Measurements from ENCODE around the gene ANXA11.

ANXA11 gene

GRCh38 chr10:80174641-80175395 is 30.5 kb downstream of the ANXA11 start:
- no peaks in the 10 kb centered on the region for H3K4me1 ChIP-seq
- no peak overlapping the region for H3K27ac ChIP-seq

GRCh38 chr10:80173466-80173865 is 31.9 kb downstream of the ANXA11 start:
- Histone ChIP-seq H3K4me3 (ENCODE audit: low read depth, low read length) (no peak overlapping the region), H3K9ac (no peak overlapping the region), H3K36me3 (ENCODE audit: control insufficient read depth, insufficient read depth, low read length) (no peaks in the 10 kb centered on the region), H3K9me3 (ENCODE audit: control insufficient read depth, low read length) (no peaks in the 10 kb centered on the region), H3K27me3 (ENCODE audit: control insufficient read depth, insufficient read depth, low read length) (no peaks in the 10 kb centered on the region), H3K79me2 (peaks cover 21% of the 10 kb centered on the region), H3K4me1 (no peaks in the 10 kb centered on the region), H3K27ac (no peak overlapping the region), H3K4me2 (ENCODE audit: low read length) (no peak overlapping the region), H2AFZ (no peak overlapping the region)
- no peak for TF ChIP-seq CTCF (IDR thresholded peaks at IDR 0.05)

More at GRCh38 chr10:80174641-80175395, 30.5 kb downstream of the ANXA11 start:
- Histone ChIP-seq H3K9me3 (ENCODE audit: control insufficient read depth, low read length) (no peaks in the 10 kb centered on the region), H3K9ac (no peak overlapping the region), H3K4me3 (ENCODE audit: low read depth, low read length) (no peak overlapping the region), H3K79me2 (peaks cover 25% of the 10 kb centered on the region), H3K27me3 (ENCODE audit: control insufficient read depth, insufficient read depth, low read length) (no peaks in the 10 kb centered on the region), H3K36me3 (ENCODE audit: control insufficient read depth, insufficient read depth, low read length) (no peaks in the 10 kb centered on the region), H2AFZ (no peak overlapping the region), H3K4me2 (ENCODE audit: low read length) (no peak overlapping the region)
- TF ChIP-seq CTCF (IDR thresholded peaks at IDR 0.05): no peak

DNA sequence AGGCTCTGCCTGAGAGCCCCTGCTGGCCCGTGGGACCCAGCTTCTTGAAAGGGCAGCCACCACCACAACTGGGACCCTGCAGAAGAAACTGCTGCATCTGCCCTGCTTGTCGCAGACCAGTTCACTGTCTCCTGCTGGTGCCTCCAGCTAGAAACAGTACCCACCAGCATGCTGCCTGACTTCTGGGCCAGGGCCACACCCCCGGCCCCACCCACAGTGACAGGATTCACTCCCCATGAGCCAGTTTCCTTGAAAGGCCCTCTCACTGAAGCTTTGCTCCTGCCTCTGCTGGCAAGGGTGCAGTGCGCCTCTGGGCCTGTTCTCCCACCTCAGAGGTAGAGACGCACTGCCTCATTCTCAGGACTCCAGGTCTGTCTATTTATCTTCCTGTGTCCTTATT is 32.4 kb downstream of the ANXA11 start:
- TF ChIP-seq CTCF (IDR thresholded peaks at IDR 0.05): no peak
- no peaks in the 10 kb centered on the region for H3K27me3 ChIP-seq (ENCODE audit: control insufficient read depth, insufficient read depth, low read length)
- no peaks in the 10 kb centered on the region for H3K9me3 ChIP-seq (ENCODE audit: control insufficient read depth, low read length)
- H3K36me3 ChIP-seq (ENCODE audit: control insufficient read depth, insufficient read depth, low read length): no peaks in the 10 kb centered on the region
- H3K4me2 ChIP-seq (ENCODE audit: low read length): no peak overlapping the region
- no peak overlapping the region for H3K4me3 ChIP-seq (ENCODE audit: low read depth, low read length)
- H3K79me2 ChIP-seq: peaks cover 16% of the 10 kb centered on the region
- no peaks in the 10 kb centered on the region for H3K4me1 ChIP-seq
- H3K9ac ChIP-seq: no peak overlapping the region
- no peak overlapping the region for H3K27ac ChIP-seq
- H2AFZ ChIP-seq: no peak overlapping the region

GRCh38 chr10:80171248-80171660 is 34.1 kb downstream of the ANXA11 start:
- Histone ChIP-seq H3K27me3 (ENCODE audit: control insufficient read depth, insufficient read depth, low read length) (no peaks in the 10 kb centered on the region), H3K27ac (no peak overlapping the region), H3K36me3 (ENCODE audit: control insufficient read depth, insufficient read depth, low read length) (no peaks in the 10 kb centered on the region), H3K4me2 (ENCODE audit: low read length) (no peak overlapping the region), H3K4me3 (ENCODE audit: low read depth, low read length) (no peak overlapping the region), H3K79me2 (peaks cover 12% of the 10 kb centered on the region), H3K4me1 (no peaks in the 10 kb centered on the region), H2AFZ (no peak overlapping the region), H3K9ac (no peak overlapping the region), H3K9me3 (ENCODE audit: control insufficient read depth, low read length) (no peaks in the 10 kb centered on the region)
- TF ChIP-seq CTCF (IDR thresholded peaks at IDR 0.05): no peak

- Histone ChIP-seq H3K27me3 (ENCODE audit: control insufficient read depth, insufficient read depth, low read length) (no peaks in the 10 kb centered on the region), H3K9me3 (ENCODE audit: control insufficient read depth, low read length) (no peaks in the 10 kb centered on the region), H3K79me2 (peaks cover 12% of the 10 kb centered on the region), H2AFZ (no peak overlapping the region), H3K9ac (no peak overlapping the region), H3K4me3 (ENCODE audit: low read depth, low read length) (no peak overlapping the region), H3K27ac (no peak overlapping the region), H3K4me1 (no peaks in the 10 kb centered on the region), H3K36me3 (ENCODE audit: control insufficient read depth, insufficient read depth, low read length) (no peaks in the 10 kb centered on the region), H3K4me2 (ENCODE audit: low read length) (no peak overlapping the region)
- TF ChIP-seq CTCF (IDR thresholded peaks at IDR 0.05): no peak
Measured at GRCh38 chr10:80170641-80171040, 34.7 kb downstream of the ANXA11 start.

All from parathyroid adenoma (tissue), 2 donors.